HepG2 (cell line): Measurements from ENCODE around the gene RBM22. TPM values are rescaled to one million over a fixed set of nuclear protein-coding genes. Genes with fewer than 3 reads are reported as not detected.

ENCODE experiments used
- AKNA ChIP-seq: sonication (generic); formaldehyde crosslinking; IDR thresholded peaks from 2 replicates; pipeline ENCODE4 v1.4.0; 2020; ENCODE audit warnings: missing genetic modification reagents, borderline replicate concordance
- ATF1 ChIP-seq: IDR thresholded peaks from 2 replicates; pipeline ENCODE4 v1.6.1; 2016; ENCODE audit warnings: mild to moderate bottlenecking, control low read depth
- ISL2 ChIP-seq: sonication (generic); formaldehyde crosslinking; IDR thresholded peaks from 2 replicates; pipeline ENCODE4 v1.5.0; 2020; ENCODE audit warnings: missing genetic modification reagents
- NRL ChIP-seq: sonication (generic); formaldehyde crosslinking; IDR thresholded peaks from 2 replicates; pipeline ENCODE4 v1.5.0; 2020; ENCODE audit warnings: missing genetic modification reagents, mild to moderate bottlenecking, moderate library complexity, borderline replicate concordance
- TBP ChIP-seq: sonication (generic); formaldehyde crosslinking; IDR thresholded peaks from 2 replicates; pipeline ENCODE4 v1.5.0; 2020; ENCODE audit warnings: missing genetic modification reagents
- ZNF101 ChIP-seq: sonication (generic); formaldehyde crosslinking; IDR thresholded peaks from 2 replicates; pipeline ENCODE4 v1.4.0; 2020; ENCODE audit warnings: mild to moderate bottlenecking, low read depth, missing genetic modification reagents, borderline replicate concordance
- ZNF446 ChIP-seq: sonication (generic); formaldehyde crosslinking; IDR thresholded peaks from 2 replicates; pipeline ENCODE4 v1.5.0; 2020; ENCODE audit warnings: mild to moderate bottlenecking, missing genetic modification reagents
- polyA plus RNA-seq, 8 experiments: library from polyadenylated mRNA; depleted of rRNA in 3 of 8; stranded (reverse) in 7 of 8; unstranded in 1 of 8; fragments of >200 nt; fragmentation: Illumina TruSeq in 4 of 8; extraction: Trizol in 4 of 8; gene quantifications; 2 replicates each; pipeline versions ENCODE4 v1.2.1 to v1.2.3, GENCODE V29; 2011 to 2016; ENCODE audit warnings: low read depth in 4 of 8, missing spikeins in 1 of 8, mixed read lengths in 1 of 8; ENCODE audit not compliant: insufficient read depth in 1 of 8
- total RNA-seq, 5 experiments: library from RNA; depleted of rRNA; stranded (reverse); fragments of >200 nt; fragmentation: Illumina TruSeq; extraction: Trizol; gene quantifications; 2 replicates each; pipeline ENCODE4 v1.2.3, GENCODE V29; 2016; ENCODE audit warnings: low read depth in 1 of 5
- TF ChIP-seq, protein P1 (sequence below): sonication (generic); formaldehyde crosslinking; IDR thresholded peaks from 2 replicates; pipeline ENCODE4 v1.4.0; 2020; ENCODE audit warnings: missing genetic modification reagents, mild to moderate bottlenecking, borderline replicate concordance

Gene RBM22
- total and polyA plus RNA-seq, 2 of the 13 experiments (the other 11 are each of a cell fraction or from before 2014, with no cell fraction given), result 28.3 to 35.0 TPM

DNA sequence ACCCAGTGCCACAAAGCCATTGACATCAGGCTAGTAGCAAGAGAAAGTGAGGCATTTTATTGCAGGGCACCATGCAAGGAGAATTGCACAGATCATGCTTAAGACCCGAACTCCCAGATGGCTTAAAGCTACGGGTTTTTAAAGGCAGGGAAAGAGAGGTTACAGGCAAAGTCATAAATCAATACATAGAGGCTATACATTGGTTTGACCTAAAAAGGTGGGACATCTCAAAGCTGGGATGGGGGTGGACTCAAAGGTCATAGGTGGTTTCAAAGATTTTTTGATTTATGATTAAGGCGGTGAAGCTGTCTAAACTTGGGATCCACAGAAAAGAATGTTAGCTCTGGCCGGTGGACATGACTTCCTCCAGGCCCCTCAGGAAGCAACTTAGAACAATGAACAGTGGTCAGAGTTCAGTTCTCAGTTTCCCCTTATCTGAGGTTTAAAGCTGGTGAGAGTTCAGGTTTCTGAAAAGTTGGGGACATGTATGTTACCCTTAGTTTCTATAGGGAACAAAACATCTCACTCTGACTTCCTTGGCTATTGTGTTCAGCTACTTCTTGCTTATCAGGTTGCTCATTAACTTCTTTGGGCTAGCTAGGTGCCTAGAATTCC, 6.0 kb upstream of the RBM22 start (continued):
- TF ChIP-seq ZNF101 (CRISPR knock-in tag), result no peak
- TF ChIP-seq, protein P1, sequence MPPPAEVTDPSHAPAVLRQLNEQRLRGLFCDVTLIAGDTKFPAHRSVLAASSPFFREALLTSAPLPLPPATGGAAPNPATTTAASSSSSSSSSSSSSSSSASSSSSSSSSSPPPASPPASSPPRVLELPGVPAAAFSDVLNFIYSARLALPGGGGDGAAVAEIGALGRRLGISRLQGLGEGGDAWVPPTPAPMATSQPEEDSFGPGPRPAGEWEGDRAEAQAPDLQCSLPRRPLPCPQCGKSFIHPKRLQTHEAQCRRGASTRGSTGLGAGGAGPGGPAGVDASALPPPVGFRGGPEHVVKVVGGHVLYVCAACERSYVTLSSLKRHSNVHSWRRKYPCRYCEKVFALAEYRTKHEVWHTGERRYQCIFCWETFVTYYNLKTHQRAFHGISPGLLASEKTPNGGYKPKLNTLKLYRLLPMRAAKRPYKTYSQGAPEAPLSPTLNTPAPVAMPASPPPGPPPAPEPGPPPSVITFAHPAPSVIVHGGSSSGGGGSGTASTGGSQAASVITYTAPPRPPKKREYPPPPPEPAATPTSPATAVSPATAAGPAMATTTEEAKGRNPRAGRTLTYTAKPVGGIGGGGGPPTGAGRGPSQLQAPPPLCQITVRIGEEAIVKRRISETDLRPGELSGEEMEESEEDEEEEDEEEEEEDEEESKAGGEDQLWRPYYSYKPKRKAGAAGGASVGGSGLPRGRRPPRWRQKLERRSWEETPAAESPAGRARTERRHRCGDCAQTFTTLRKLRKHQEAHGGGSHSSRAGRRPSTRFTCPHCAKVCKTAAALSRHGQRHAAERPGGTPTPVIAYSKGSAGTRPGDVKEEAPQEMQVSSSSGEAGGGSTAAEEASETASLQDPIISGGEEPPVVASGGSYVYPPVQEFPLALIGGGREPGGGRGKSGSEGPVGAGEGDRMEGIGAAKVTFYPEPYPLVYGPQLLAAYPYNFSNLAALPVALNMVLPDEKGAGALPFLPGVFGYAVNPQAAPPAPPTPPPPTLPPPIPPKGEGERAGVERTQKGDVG, result no peak
- TF ChIP-seq ZNF446 (CRISPR knock-in tag), result no peak
- no peak for TF ChIP-seq ISL2
- TF ChIP-seq ATF1 (CRISPR knock-in tag), result no peak
- no peak for TF ChIP-seq AKNA (CRISPR knock-in tag)
- no peak for TF ChIP-seq NRL
- no peak for TF ChIP-seq TBP (CRISPR knock-in tag)
